CD4-positive, CD25-positive, alpha-beta regulatory T cell (primary cell): ENCODE results near the gene TRA2A. TPM values are rescaled to one million over a fixed set of nuclear protein-coding genes. Genes with fewer than 3 reads are reported as not detected.

Experiments used
- ATAC-seq, 2 donors: fragments of 150-1000 bp; cut with Tn5 transposase; one replicate each; pipeline ENCODE4 v1.10.0; 2021; ENCODE audit warnings: low read depth in 2 of 2, moderate number of reproducible peaks in 2 of 2, moderate library complexity in 1 of 2
- DNase-seq, 3 donors: peaks; one replicate each; pipeline versions ENCODE4 v3.0.0 to v3.0.0-alpha.2; 2012 to 2022; ENCODE audit warnings: mixed read lengths in 1 of 3
- H3K27ac ChIP-seq: one replicate; pipeline ENCODE4 v1.7.0; 2013; ENCODE audit warnings: mild to moderate bottlenecking, low read length; ENCODE audit not compliant: insufficient read depth, poor library complexity, severe bottlenecking
- H3K27me3 ChIP-seq: one replicate; pipeline ENCODE4 v1.7.0; 2013; ENCODE audit warnings: low read length; ENCODE audit not compliant: control insufficient read depth, insufficient read depth
- H3K36me3 ChIP-seq: one replicate; pipeline ENCODE4 v1.7.0; 2013; ENCODE audit warnings: mild to moderate bottlenecking, low read length, moderate library complexity; ENCODE audit not compliant: control insufficient read depth, insufficient read depth
- H3K4me1 ChIP-seq: 2 replicates; pipeline ENCODE4 v1.7.0; 2013; ENCODE audit warnings: mild to moderate bottlenecking, low read length; ENCODE audit not compliant: insufficient read depth, control insufficient read depth, poor library complexity, severe bottlenecking
- H3K4me3 ChIP-seq: one replicate; pipeline ENCODE4 v1.7.0; 2013; ENCODE audit warnings: low read depth, mild to moderate bottlenecking, low read length, moderate library complexity
- H3K9me3 ChIP-seq, 2 experiments: 1 replicate in 1 of 2; 2 replicates in 1 of 2; pipeline ENCODE4 v1.7.0; 2013; ENCODE audit warnings: low read length in 2 of 2, mild to moderate bottlenecking in 1 of 2, moderate library complexity in 1 of 2; ENCODE audit not compliant: control insufficient read depth in 2 of 2
- H3K27ac Mint-ChIP-seq, 3 donors: one replicate each; pipeline ENCODE4 v1.8.0; 2020 to 2022; ENCODE audit warnings: mild to moderate bottlenecking in 3 of 3, mixed read lengths in 3 of 3, moderate library complexity in 2 of 3
- H3K27me3 Mint-ChIP-seq: one replicate; pipeline ENCODE4 v1.8.0; 2022; ENCODE audit warnings: mild to moderate bottlenecking, mixed read lengths
- H3K36me3 Mint-ChIP-seq: one replicate; pipeline ENCODE4 v1.8.0; 2020; ENCODE audit warnings: mixed read lengths
- H3K4me1 Mint-ChIP-seq, 4 donors: one replicate each; pipeline ENCODE4 v1.8.0; 2020 to 2022; ENCODE audit warnings: mixed read lengths in 4 of 4, mild to moderate bottlenecking in 1 of 4
- H3K4me3 Mint-ChIP-seq, 4 donors: one replicate each; pipeline ENCODE4 v1.8.0; 2020 to 2022; ENCODE audit warnings: mild to moderate bottlenecking in 4 of 4, mixed read lengths in 4 of 4, moderate library complexity in 3 of 4
- H3K9me3 Mint-ChIP-seq, 7 donors: one replicate each; pipeline ENCODE4 v1.8.0; 2020 to 2022; ENCODE audit warnings: mixed read lengths in 7 of 7, mild to moderate bottlenecking in 3 of 7, moderate library complexity in 2 of 7
- polyA plus RNA-seq, 4 donors: library from polyadenylated mRNA; unstranded; fragments of 300-500 nt; fragmentation: Illumina TruSeq; gene quantifications; one replicate each; pipeline ENCODE4 v1.2.3, GENCODE V29; 2021
- total RNA-seq: library from RNA; stranded (reverse); gene quantifications from one replicate; pipeline ENCODE4 v1.2.3, GENCODE V29; 2022

Gene TRA2A
- total and polyA plus RNA-seq, 5 donors from 2014 or later: 32.6 to 292 (median 57.5) TPM

DNA sequence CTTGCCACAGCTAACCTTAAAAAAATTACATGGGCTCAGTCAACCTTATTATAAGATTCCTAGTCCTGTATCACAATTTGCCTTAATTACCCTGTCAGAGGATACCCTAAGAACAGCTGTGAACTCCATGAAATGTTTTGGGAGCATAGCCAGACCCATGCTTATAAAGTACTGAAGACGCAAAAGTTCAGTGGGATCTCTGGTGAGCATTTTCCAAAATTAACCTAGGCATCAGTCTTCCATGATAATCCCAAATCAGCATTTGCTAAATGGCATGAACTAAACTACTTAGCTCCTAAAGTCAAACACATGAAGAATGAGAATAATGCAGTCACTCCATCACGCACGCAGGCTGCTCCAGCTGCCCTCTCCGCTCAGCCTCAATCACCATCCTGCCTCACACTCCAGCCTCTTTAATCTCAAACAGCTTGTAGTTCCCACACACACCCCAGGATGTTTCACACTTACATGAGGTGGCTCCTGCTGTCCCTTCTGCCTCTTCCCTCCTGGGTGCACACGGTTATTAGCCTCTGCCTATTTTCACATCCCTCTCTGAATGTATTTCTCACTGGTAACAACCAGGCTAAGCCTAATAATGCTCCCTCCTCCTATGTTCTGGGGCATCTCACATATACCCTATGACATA is 76.8 kb downstream of the TRA2A start:
- Mint-ChIP-seq H3K4me1 (no peaks in the 10 kb centered on the region), H3K27me3 (peaks cover 44% of the 10 kb centered on the region), H3K4me3 (no peak overlapping the region), H3K36me3 (no peaks in the 10 kb centered on the region), H3K27ac (no peak overlapping the region), H3K9me3 (peaks cover 0 to 2% (median 0%) of the 10 kb centered on the region in 7 donors)
- Histone ChIP-seq H3K36me3 (no peaks in the 10 kb centered on the region), H3K27ac (no peak overlapping the region), H3K4me1 (no peaks in the 10 kb centered on the region), H3K9me3 (no peaks in the 10 kb centered on the region), H3K4me3 (no peak overlapping the region), H3K27me3 (peaks cover 26% of the 10 kb centered on the region)
- ATAC-seq: no peak
- DNase-seq: no peak

Other genes starting within 250 kb of the TRA2A start
- 34.3 TPM for gene MALSU1, start 232.6 kb downstream of the TRA2A start, total RNA-seq
- gene MALSU1, start 232.6 kb downstream of the TRA2A start, polyA plus RNA-seq: 10 to 100 TPM; 72.6 to 86.2 (median 80.6) TPM
- gene IGF2BP3, start 61.5 kb downstream of the TRA2A start, total RNA-seq: 1.7 TPM
- gene IGF2BP3, start 61.5 kb downstream of the TRA2A start, polyA plus RNA-seq: not detected
- gene CCDC126, start 65.4 kb upstream of the TRA2A start, total RNA-seq: 14.0 TPM
- gene CCDC126, start 65.4 kb upstream of the TRA2A start, polyA plus RNA-seq: 10 to 100 TPM; 17.9 to 25.0 (median 22.2) TPM
- 3.5 TPM for gene FAM221A, start 148.2 kb upstream of the TRA2A start, total RNA-seq
- gene FAM221A, start 148.2 kb upstream of the TRA2A start, polyA plus RNA-seq: 1 to 10 TPM; 3.1 to 9.0 (median 5.4) TPM
- gene STK31, start 178.2 kb upstream of the TRA2A start, total RNA-seq: 0.44 TPM
- gene STK31, start 178.2 kb upstream of the TRA2A start, polyA plus RNA-seq: under 1 TPM in 1 of 4 donors, not detected in 3; 0.11 TPM